ENCODE results near the gene GALNTL6.
"Not testable (repeated sequence)": the region's sequence is repeated elsewhere in the genome, so short reads cannot be mapped to it uniquely, and the experiment has no call there.

GRCh38 chr4:172887358-172887757 is 1074.2 kb downstream of the GALNTL6 start:
- TF ChIP-seq, protein P1, sequence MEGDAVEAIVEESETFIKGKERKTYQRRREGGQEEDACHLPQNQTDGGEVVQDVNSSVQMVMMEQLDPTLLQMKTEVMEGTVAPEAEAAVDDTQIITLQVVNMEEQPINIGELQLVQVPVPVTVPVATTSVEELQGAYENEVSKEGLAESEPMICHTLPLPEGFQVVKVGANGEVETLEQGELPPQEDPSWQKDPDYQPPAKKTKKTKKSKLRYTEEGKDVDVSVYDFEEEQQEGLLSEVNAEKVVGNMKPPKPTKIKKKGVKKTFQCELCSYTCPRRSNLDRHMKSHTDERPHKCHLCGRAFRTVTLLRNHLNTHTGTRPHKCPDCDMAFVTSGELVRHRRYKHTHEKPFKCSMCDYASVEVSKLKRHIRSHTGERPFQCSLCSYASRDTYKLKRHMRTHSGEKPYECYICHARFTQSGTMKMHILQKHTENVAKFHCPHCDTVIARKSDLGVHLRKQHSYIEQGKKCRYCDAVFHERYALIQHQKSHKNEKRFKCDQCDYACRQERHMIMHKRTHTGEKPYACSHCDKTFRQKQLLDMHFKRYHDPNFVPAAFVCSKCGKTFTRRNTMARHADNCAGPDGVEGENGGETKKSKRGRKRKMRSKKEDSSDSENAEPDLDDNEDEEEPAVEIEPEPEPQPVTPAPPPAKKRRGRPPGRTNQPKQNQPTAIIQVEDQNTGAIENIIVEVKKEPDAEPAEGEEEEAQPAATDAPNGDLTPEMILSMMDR (conservative IDR thresholded peaks at IDR 0.05 in 1 of 2, IDR thresholded peaks at IDR 0.05 in 1 of 2; ENCODE audit: low read depth in 1 of 2, low read length in 2 of 2), result not testable (repeated sequence)
- not testable (repeated sequence) for TF ChIP-seq EZH2 (IDR thresholded peaks at IDR 0.05; ENCODE audit: low read length, missing control alignments)
